ENCODE data around the gene MSI2.

The MSI2 gene

DNA sequence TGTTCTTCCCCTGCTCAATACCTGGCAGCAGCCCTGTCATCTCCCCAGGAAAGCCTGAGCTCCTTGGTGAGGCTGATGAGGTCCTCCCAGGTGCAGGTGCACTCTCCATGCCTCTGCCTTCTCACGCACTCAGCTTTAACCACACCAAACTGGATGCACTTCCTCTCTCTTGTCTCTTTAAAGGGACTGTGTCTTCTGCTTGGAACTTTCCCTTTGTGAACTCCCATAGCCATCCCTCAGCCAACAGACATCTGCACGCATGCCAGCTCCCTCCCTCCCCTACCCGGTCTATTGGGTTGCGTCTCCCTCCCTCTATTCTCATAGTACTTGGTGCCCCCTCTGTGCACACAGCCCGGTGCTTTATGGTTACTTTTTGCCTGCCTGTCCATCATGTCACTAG is 231.2 kb downstream of the MSI2 start:
- TF ChIP-seq, protein P1, sequence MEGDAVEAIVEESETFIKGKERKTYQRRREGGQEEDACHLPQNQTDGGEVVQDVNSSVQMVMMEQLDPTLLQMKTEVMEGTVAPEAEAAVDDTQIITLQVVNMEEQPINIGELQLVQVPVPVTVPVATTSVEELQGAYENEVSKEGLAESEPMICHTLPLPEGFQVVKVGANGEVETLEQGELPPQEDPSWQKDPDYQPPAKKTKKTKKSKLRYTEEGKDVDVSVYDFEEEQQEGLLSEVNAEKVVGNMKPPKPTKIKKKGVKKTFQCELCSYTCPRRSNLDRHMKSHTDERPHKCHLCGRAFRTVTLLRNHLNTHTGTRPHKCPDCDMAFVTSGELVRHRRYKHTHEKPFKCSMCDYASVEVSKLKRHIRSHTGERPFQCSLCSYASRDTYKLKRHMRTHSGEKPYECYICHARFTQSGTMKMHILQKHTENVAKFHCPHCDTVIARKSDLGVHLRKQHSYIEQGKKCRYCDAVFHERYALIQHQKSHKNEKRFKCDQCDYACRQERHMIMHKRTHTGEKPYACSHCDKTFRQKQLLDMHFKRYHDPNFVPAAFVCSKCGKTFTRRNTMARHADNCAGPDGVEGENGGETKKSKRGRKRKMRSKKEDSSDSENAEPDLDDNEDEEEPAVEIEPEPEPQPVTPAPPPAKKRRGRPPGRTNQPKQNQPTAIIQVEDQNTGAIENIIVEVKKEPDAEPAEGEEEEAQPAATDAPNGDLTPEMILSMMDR (conservative IDR thresholded peaks at IDR 0.05; ENCODE audit: low read depth, low read length): no peak
- H3K4me3 ChIP-seq (ENCODE audit: low read depth, low read length): no peak overlapping the region
- DNase-seq (ENCODE audit: low read depth): no peak

DNA sequence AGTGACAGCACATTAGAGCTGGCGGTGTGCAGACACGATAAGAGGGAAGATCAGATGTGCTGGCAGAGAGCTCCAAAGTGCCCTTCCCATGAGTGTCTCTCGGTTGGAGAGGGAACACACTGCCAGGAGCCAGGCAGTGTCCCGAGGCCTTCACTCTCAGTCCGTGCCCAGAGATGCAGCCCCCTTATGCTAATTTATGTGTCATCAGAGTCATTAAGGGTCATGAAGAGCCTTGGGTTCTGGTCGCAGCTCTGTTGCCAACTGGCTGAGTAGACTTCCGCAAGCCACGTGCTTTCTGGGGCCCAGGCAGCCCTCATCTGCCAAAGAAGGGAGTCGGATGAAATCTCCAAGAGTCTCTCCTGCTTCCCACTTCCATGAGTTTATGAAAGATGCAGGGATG is 232.5 kb downstream of the MSI2 start:
- DNase-seq (ENCODE audit: low read depth): no peak
- TF ChIP-seq, protein P1 (conservative IDR thresholded peaks at IDR 0.05; ENCODE audit: low read depth, low read length): no peak
- H3K4me3 ChIP-seq (ENCODE audit: low read depth, low read length): no peak overlapping the region

DNA sequence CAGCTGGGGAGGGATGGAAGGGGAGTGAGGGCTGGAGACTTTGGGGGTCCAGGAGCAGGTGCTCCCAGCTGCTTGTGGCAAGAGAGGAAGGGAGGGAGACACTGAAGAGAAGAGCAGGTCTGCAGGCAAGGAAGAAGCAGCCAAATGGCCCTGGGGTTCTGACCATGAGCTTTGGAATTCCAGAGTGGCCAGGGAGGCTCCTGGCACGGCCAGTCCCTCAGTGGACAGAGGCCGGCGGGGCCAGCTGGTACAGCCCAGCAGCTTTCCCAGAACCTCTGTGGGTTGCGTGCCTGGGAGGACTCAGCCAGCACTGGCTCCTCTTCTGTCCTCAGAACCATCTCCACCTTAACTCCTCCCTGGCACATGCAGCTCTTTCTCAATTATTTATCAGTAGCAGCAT is 233.0 kb downstream of the MSI2 start:
- TF ChIP-seq, protein P1 (conservative IDR thresholded peaks at IDR 0.05; ENCODE audit: low read depth, low read length): no peak
- no peak overlapping the region for H3K4me3 ChIP-seq (ENCODE audit: low read depth, low read length)
- no peak for DNase-seq (ENCODE audit: low read depth)

DNA sequence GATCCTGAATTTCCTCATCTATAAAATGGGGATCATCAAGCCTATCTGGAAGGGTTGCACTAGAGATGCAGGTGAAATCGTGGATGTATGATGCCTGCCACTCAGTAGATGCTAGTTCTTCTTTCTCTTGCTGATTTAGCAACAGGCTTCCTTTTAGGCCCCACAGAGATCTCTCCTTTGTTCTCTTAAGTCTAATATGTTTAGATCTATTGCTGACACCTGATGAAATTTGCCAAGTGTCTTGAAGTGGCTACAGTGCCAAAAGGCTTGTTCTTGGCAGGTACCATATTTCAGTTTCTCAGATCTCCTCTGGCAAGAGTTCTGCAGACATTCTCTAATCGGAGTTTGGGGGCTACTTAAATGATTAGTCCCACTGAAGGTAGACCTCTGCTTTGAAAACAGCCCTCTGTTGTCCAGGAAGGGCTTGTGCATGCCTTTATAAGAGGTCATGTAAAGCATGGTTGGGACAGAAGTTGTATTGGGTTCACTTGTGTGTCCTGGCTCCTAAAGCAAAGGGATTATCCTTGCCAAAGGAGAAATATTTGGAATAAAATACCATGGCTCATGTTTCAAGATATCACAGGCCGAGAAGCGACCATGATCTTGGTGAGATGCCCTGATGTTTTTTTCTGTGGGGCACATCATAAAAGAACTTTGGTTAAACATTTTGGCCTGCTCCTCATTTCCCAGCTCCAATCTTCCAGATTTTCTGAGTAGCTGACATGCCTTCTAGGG is 234.0 kb downstream of the MSI2 start:
- DNase-seq (ENCODE audit: low read depth): no peak
- H3K4me3 ChIP-seq (ENCODE audit: low read depth, low read length): no peak overlapping the region
- TF ChIP-seq, protein P1 (conservative IDR thresholded peaks at IDR 0.05; ENCODE audit: low read depth, low read length): no peak

DNA sequence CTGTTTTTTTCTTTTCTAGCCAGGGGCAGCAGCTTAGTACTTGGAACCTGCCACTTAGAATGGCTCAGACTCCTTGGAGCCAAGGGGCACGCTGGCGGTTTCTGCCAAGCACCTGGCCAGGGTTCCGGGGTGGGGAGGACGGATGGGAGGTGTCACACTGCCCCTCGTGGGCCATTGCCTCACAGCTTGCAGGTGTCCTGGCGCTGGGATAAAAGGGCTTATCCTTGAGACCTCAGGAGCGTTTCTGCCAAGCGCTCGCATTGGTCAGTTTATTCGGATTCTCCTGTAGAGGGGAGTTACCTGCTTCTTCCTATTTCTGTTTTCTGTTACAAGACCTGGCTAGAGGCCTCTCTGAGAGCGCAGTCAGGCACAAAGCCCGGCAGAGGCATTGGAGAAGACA is 234.6 kb downstream of the MSI2 start:
- TF ChIP-seq, protein P1 (conservative IDR thresholded peaks at IDR 0.05; ENCODE audit: low read depth, low read length): no peak
- no peak overlapping the region for H3K4me3 ChIP-seq (ENCODE audit: low read depth, low read length)
- no peak for DNase-seq (ENCODE audit: low read depth)

DNA sequence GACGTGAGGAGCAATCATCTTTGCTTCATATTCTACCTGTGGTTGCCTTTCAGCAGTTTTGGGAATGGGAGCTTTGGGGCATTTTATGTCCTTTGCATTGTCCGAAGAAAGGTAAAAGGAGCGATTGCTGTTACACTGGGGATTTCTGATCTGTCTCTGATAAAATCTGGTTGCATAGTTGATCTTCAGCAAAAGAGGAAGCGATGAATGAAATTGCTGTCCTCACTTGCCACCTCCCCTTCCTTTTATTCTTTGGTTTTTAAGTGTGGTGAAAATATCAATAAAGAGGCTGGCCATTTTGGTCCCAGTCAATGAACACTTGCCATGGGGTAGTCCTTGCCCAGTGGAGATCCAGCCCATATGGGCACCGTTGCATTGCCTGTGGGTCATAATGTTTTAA is 236.8 kb downstream of the MSI2 start:
- DNase-seq (ENCODE audit: low read depth): no peak
- TF ChIP-seq, protein P1 (conservative IDR thresholded peaks at IDR 0.05; ENCODE audit: low read depth, low read length): no peak
- no peak overlapping the region for H3K4me3 ChIP-seq (ENCODE audit: low read depth, low read length)

DNA sequence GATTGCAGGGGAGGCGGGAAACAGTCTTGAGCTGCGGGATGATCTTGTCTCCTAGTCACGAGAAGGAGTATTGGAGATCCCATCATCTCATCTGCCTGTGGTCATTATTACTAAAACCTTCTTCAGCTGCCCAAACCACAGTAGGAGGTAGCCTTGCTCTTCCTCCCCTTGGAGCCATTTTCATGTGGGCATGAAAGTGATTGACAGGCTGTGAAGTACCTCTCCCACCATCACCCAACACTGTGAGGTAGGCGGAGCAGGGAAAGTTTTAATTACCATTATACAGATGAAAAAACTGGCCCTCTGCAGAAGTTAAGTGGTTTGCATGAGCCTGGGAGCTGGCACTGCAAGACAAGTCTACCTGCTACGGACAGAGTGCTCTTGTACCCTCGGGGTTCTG is 237.3 kb downstream of the MSI2 start:
- TF ChIP-seq, protein P1 (conservative IDR thresholded peaks at IDR 0.05; ENCODE audit: low read depth, low read length): no peak

More for the DNA sequence above, 237.3 kb downstream of the MSI2 start:
- no peak overlapping the region for H3K4me3 ChIP-seq (ENCODE audit: low read depth, low read length)
- DNase-seq (ENCODE audit: low read depth): no peak

All from choroid plexus epithelial cell (primary cell).